AG20443 (cell line): ENCODE data around the gene ITGB2.

Source experiments
- DNase-seq: peaks from one replicate; pipeline ENCODE4 v3.0.0; 2012; ENCODE audit warnings: low spot score, mixed read lengths

ITGB2 gene

GRCh38 chr21:44867999-44868700, 52.5 kb downstream of the ITGB2 start:
- no peak for DNase-seq

- DNase-seq: no peak
Measured at GRCh38 chr21:44867464-44867863, 53.2 kb downstream of the ITGB2 start.

- DNase-seq: no peak
Measured at GRCh38 chr21:44866780-44867179, 53.9 kb downstream of the ITGB2 start.

- DNase-seq: no peak
Measured at GRCh38 chr21:44865561-44866280, 55.0 kb downstream of the ITGB2 start.

- no peak for DNase-seq
Measured at GRCh38 chr21:44862869-44863685, 57.6 kb downstream of the ITGB2 start.

- no peak for DNase-seq
Measured at GRCh38 chr21:44858791-44859190, 61.9 kb downstream of the ITGB2 start.

- DNase-seq: no peak
Measured at GRCh38 chr21:44858291-44858690, 62.4 kb downstream of the ITGB2 start.

GRCh38 chr21:44857127-44857892, 63.4 kb downstream of the ITGB2 start:
- no peak for DNase-seq

- no peak for DNase-seq
Measured at GRCh38 chr21:44856131-44856530, 64.6 kb downstream of the ITGB2 start.

GRCh38 chr21:44855572-44855971, 65.1 kb downstream of the ITGB2 start:
- no peak for DNase-seq

GRCh38 chr21:44854664-44855446, 65.8 kb downstream of the ITGB2 start:
- no peak for DNase-seq

- DNase-seq: no peak
Measured at GRCh38 chr21:44854391-44854663, 66.4 kb downstream of the ITGB2 start.

GRCh38 chr21:44853601-44854390, 66.9 kb downstream of the ITGB2 start:
- no peak for DNase-seq

GRCh38 chr21:44850905-44851657, 69.6 kb downstream of the ITGB2 start:
- DNase-seq: no peak

GRCh38 chr21:44850208-44850800, 70.4 kb downstream of the ITGB2 start:
- no peak for DNase-seq

GRCh38 chr21:44849616-44850130, 71.0 kb downstream of the ITGB2 start:
- no peak for DNase-seq

GRCh38 chr21:44848821-44849521, 71.7 kb downstream of the ITGB2 start:
- no peak for DNase-seq

- no peak for DNase-seq
Measured at GRCh38 chr21:44847261-44848056, 73.2 kb downstream of the ITGB2 start.
